Spleen (tissue), 7 donors: Measurements from ENCODE around the gene BAAT.

Experiments used
- POLR2A ChIP-seq, 3 donors: fragments of 450-650 bp; IDR thresholded peaks; one replicate each; pipeline ENCODE4 v1.5.1; 2017; ENCODE audit warnings: antibody characterized with exemption in 3 of 3, mild to moderate bottlenecking in 1 of 3
- POLR2AphosphoS5 ChIP-seq, 3 donors: sonication (generic); formaldehyde crosslinking; IDR thresholded peaks; one replicate each; pipeline ENCODE4 v1.5.1; 2017; ENCODE audit warnings: antibody characterized with exemption in 3 of 3
- TF ChIP-seq, protein P1 (sequence below), 11 experiments: fragments of 200-600 bp in 7 of 11; fragments of 450-650 bp in 4 of 11; sonication (generic) in 4 of 11; IDR thresholded peaks in 8 of 11; conservative IDR thresholded peaks in 3 of 11; 1 replicate in 7 of 11; 2 replicates in 4 of 11; pipeline versions ENCODE4 v1.4.0 to v1.8.0; 2016 to 2021; ENCODE audit warnings: antibody characterized with exemption in 11 of 11, inconsistent platforms in 4 of 11, mild to moderate bottlenecking in 1 of 11
- donor health status: DM: no; HTN: no; CAD: no; lungs with moderate emphysema.
- donor health status: DM: no; HTN: no; CAD: no.
- donor health status: DM: no; HTN: no; CAD: no.

DNA sequence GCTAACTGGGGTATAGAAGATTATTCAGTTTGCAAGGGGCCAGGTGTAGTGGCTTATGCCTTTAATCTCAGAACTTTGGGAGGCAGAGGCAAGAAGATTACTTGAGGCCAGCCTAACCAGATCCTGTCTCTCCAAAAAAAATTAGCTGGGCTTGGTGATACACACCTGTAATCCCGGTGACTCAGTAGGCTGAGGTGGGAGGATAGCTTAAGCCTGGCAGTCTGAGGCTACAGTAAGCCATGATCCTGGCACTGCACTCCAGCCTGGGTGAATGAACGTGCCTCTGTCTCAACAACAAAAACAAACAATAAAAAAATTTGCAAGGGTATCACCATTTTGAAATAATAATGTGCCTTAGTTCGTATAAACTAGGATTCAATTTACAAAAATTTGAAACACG lies 51.3 kb downstream of the BAAT start:
- TF ChIP-seq, protein P1, sequence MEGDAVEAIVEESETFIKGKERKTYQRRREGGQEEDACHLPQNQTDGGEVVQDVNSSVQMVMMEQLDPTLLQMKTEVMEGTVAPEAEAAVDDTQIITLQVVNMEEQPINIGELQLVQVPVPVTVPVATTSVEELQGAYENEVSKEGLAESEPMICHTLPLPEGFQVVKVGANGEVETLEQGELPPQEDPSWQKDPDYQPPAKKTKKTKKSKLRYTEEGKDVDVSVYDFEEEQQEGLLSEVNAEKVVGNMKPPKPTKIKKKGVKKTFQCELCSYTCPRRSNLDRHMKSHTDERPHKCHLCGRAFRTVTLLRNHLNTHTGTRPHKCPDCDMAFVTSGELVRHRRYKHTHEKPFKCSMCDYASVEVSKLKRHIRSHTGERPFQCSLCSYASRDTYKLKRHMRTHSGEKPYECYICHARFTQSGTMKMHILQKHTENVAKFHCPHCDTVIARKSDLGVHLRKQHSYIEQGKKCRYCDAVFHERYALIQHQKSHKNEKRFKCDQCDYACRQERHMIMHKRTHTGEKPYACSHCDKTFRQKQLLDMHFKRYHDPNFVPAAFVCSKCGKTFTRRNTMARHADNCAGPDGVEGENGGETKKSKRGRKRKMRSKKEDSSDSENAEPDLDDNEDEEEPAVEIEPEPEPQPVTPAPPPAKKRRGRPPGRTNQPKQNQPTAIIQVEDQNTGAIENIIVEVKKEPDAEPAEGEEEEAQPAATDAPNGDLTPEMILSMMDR (IDR thresholded peaks at IDR 0.05 in 8 of 11, conservative IDR thresholded peaks at IDR 0.05 in 3 of 11): no peak
- TF ChIP-seq POLR2A (IDR thresholded peaks at IDR 0.05) (no peak), POLR2AphosphoS5 (IDR thresholded peaks at IDR 0.05) (no peak)
